GM21825 (cell line): ENCODE data around the gene OR2W1.
A peak's percentile ranks its signal among the peaks of the same experiment; 100 is the strongest.

Source experiments
- ATAC-seq: cut with Tn5 transposase; IDR thresholded peaks from one replicate; pipeline ENCODE4 v1.9.1; 2021; ENCODE audit warnings: mild to moderate bottlenecking, moderate library complexity; ENCODE audit not compliant: unreplicated experiment

The OR2W1 gene, protein sequence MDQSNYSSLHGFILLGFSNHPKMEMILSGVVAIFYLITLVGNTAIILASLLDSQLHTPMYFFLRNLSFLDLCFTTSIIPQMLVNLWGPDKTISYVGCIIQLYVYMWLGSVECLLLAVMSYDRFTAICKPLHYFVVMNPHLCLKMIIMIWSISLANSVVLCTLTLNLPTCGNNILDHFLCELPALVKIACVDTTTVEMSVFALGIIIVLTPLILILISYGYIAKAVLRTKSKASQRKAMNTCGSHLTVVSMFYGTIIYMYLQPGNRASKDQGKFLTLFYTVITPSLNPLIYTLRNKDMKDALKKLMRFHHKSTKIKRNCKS

DNA sequence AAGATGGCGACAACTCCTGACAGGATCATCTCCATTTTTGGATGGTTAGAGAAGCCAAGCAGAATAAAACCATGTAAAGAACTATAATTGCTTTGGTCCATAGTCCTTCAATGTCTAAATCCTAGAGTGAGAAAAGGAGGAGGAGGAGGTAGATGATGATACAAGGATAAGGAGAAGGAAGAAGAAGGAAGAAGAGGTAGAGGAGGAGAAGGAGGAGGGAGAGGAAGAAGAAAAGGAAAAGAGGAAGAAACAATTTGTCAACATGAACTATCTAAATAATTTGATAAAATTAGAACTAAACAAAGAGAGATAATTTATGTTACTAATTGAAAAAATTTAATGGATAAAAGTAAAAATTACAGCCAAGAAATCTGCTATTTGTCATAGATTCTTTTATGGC is at the start of gene OR2W1:
TSS of gene OR2W1 (minus strand) at position 101 of the 400 bp plus-strand sequence. CDS start at position 101, 0 bp downstream.
- no peak for ATAC-seq

DNA sequence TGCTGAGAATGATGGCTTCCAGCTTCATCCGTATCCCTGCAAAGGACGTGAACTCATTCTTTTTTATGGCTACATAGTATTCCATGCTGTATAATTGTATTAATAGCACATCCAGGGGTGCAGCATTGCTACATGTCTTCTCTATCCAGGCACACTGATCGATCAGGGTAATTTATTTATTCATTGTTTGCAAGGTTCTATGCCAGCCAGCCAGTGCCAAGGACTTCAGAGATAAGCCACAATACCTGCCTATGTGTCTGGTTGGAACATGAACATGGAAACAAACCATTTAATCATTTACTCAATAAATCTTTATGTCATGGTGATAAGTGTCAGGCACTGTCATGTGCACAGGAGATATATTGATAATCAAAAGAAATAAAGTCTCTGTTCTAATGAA is 48.0 kb upstream of the OR2W1 start:
- ATAC-seq = no peak

DNA sequence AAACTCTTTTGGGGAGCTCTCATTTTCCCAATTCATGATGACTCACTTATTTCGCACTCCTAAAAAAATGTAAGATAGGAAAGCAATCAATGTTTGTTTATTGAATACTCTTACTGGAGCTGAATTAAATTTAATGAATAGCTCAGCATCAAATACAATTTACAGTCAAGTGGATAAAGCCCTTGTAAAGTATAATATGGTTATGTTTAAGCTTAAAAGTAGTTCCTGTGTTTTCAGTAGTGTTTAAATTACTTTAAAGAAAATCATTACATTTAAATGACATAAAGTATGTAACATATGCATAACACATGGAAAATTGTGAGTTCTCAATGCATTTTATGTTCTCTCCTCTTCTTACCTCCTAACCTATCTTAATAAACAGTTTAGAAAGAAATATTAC is 42.2 kb upstream of the OR2W1 start, which contains the start of gene OR2B3:
TSS of gene OR2B3 (minus strand) at position 101 of the 400 bp plus-strand sequence. CDS start at position 36, 65 bp downstream.
- ATAC-seq = no peak

DNA sequence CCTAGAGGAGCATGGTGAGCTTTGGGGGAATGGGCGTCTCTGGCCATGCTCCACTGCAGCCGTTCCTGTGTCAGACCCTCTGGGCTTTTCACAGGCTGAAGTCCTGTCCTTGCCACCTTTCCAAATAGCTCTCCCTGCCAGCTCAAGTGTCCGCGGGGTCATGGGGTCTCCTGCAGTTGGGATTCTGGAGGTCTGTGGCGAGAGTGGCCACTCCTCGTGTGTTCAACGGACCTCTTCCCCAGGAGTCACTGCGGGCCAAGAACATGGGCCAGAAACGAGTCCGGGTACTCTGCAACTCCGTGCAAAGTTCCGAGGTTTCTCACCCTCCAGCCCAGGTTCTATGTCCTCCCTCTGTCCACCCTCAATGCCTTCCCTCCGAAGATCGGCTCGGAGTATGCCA is 37.5 kb upstream of the OR2W1 start:
- no peak for ATAC-seq

DNA sequence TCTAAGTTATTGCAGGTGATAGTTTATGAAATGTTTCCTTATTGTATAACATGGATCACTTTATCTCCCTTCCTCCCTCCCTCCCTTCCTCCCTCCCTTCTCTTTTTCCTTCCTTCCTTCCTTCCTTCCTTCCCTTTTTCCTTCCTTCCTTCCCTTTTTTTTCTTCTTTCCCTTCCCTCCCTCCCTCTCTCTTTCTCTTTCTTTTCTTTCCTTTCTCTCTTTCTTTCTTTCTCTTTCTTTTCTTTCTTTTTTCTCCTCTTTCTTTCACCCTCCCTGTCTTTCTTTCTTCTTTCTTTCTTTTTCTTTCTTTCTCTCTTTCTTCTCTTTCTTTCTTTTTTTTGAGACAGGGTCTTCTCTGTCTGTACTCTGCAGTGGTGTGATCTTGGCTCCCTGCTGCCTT is 36.3 kb upstream of the OR2W1 start:
- ATAC-seq = no peak

DNA sequence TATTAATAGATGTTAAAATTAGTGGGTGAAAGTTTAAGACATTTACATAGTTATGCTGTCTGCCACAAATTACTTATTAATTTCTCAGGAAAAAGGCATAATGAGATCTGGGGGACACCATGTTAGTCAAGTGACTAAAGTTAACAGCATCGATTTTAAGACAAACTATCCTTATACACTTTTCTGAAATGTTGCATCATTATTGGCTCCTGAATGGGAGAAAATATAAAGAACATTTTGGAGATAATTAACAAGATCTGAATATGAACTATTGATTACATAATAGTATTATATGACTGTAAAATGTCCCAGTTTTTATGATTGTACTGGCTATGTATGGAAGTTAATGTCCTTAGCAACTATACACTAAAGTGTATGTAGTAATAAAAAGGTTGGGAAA is 34.2 kb upstream of the OR2W1 start:
- no peak for ATAC-seq

DNA sequence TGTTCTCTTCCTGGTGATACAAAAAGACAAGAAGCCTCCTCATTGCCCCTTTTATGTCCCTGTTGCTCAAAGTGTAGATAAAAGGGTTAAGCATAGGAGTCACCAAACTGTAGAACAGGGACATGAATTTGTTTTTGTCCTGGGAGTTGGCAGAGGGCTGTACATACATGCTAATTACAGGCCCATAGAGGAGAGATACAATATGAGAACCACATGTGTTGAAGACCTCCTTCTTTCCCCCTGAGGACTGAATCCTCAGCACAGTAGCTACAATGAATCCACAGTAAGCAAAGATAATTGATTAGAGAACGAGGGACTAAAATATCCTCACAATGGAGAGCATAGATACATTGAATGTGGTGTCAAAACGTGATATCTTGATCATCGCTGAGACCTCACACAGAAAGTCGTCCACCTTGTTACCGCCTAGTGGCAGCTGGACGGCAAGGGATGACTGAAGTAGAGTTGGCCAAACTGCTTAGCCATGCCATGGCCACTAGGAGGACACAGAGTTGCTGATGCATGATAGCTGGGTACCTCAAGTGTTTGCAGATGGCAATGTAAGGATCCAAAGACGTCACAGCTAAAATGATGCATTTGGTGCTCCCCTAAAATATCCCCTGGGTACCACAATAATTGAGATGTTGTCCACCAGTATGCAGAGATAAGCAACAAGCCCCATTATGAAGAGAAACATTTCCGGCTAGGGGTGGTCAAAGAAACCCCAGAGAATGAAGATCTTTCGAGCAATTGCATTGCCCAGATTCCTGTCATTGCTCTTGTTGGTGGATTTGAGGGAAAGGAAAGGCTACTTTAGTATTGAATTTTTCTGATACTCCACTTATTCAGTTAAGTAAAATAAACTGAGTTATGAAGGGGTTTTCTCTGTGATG is 27.1 kb upstream of the OR2W1 start:
- ATAC-seq = no peak

DNA sequence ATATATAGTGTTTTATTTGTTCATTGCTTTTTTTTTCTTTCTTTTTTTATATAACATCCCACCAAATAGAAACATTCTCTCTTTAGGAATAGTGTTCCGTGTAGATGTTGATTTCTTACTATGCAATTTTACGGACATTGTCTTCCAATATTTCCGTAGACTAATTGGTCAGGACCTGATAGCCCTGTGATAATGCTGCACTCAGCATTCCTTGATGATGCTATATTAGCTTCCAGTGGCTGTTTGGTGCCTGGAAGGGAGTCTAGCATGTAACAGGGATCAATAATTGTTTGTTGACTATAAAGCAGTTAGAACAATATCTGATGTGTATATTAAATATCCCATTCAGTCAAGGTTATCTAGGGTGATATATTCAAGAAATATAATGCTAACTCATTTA is 6.7 kb upstream of the OR2W1 start:
- no peak for ATAC-seq

DNA sequence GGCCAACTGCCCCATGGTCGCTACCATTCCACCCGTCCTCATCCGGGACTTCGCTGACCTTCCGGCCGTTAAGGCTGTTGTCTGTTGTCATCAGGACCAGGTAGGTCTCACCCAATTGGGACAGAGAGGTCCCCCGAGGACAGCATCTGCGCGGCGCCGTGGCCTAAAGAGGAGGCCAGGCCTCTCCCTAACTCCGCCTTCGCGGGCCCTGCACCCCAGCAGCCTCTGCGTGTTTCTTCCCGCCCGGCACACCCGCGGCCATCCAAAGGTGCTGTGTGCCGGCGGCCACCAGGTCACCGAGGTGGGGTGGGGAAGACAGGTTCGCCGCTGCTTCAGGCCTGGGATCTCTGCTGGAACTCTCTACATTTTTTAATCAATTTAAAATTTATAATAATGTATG is 9.0 kb downstream of the OR2W1 start:
- no peak for ATAC-seq

DNA sequence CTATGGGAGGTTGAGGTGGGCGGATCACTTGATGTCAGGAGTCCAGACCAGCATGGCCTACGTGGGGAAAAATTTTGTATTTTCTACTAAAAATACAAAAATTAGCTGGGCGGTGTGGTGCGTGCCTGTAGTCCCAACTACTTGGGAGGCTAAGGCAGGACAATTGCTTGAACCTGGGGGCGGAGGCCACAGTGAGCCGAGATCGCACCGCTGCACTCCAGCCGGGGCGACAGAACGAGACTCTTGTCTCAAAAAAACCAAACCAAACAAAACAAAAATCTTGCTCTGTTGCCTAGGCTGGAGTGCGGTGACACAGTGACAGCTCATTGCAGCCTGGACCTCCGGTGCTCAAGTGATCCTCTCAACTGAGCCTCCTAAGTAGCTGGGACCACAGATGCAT is 16.2 kb downstream of the OR2W1 start:
- ATAC-seq = no peak

DNA sequence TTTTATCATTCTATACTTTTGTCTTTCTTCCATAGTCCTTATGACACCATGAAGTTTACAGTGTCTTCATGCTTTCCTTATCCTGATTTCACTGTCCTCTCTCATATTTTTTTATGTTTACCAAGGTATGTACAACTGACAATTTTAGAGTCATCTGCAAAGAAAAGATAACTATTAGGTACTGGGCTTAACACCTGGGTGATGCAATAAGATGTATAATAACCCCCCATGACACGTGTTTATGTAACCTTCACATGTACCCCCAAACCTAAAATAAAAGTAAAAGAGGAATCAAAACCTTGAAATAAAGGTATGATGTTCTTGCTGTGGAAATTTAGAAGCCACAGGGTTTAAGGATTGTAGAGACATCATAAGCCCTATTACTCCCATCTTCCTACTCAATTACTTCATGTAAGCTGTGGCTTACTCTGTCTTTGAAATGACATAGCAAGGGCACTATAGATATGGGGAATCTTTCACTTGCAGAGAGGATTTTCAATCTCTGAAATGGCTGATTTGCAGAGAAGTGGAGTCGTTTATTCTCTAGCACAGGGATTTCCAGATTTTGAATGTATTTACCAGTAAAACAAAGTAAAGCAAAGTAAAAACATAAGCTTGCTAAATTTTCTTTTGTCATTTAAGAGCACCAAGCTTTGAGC is 18.9 kb downstream of the OR2W1 start:
- no peak for ATAC-seq

DNA sequence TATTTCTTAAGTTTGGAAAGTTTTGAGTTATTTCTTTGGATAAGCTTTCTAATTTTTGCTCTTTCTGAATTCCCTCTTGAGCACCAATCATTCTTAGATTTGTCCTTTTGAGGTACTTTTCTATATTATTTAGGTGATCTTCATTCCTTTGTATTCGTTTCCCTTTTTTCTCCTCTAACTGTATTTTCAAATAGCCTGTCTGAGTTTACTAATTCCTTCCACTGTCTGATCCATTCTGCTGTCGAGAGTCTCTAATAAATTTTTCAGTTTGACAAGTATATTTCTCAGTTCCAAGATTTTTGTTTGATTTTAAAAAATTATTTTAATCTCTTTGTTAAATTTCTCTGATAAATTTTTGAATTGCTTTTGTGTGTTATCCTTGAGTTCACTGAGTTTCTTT is 23.5 kb downstream of the OR2W1 start:
- ATAC-seq = no peak

DNA sequence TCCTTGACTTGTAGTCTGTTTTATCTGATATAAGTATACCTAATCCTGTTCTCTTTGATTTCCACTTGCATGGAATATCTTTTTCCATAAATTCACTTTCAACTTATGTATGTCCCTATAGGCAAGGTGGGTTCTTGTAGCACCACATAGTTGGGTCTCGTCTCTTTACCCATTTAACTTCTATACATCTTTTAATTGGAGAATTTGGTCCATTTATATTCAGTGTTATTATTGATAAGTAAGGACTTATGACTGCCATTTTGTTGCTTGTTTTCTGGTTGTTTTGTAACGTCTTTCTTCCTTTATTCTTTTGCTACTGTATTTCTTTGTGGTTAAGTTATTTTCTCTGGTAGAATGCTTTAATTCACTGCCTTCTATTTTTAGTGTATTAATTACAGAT is 25.3 kb downstream of the OR2W1 start:
- no peak for ATAC-seq

DNA sequence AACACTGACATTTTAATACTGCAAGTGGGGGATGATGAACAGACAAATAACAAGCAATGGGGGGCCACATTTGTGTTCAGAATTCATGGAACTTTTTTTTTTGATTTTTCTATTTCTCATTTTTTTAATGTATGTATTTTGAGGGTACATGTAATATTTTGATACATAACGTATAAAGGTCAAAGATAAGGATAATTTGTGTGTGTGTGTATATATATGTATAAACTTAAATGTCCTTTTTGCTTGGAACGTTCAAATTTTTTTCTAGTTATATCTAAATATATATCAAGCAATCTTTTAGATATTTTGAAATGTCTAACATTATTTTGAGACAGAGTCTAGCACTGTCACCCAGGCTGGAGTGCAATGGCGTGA is 27.6 kb downstream of the OR2W1 start:
- ATAC-seq = no peak

DNA sequence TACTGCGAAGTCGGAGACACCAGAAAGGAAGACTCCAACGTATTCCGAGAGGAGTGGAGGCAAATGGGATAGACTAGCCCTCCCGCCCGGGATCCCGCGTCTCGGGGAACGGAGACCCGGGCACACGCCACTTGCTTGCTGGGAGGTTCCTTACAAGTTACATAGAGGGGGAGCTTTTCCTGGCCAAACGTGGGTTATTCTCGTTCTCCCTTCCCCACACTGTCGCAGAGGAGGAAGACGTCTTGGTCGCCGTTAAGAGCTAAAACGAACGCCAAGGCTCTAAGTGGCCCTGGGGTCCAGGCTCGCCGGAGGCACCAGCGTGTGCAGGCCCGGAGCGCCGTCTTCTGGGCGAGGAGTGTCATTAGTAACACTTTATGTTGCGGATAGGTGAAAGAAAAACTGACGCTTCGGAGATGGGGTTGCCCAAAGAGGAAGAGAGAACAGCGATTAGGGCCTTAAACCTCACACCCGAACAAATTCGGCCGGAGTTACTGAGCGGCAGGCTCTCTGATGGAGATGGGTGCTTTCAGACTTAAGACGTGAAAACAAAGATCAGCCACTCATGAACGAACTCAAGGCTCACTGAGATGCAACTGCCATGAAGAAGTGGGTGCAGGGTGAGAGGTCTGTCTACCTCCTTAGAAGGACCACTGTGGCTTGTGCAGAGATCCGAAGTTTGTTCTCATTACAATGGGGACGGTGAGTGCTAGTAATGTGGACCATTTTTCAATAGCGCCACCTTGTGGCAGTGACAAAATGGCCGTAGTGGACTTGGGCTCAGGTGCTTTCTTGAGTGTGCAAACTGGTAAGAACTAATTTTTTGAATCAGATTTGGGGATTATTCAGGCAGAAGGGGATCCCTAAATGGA is 28.2 kb downstream of the OR2W1 start:
- peak; percentile 67 for ATAC-seq

DNA sequence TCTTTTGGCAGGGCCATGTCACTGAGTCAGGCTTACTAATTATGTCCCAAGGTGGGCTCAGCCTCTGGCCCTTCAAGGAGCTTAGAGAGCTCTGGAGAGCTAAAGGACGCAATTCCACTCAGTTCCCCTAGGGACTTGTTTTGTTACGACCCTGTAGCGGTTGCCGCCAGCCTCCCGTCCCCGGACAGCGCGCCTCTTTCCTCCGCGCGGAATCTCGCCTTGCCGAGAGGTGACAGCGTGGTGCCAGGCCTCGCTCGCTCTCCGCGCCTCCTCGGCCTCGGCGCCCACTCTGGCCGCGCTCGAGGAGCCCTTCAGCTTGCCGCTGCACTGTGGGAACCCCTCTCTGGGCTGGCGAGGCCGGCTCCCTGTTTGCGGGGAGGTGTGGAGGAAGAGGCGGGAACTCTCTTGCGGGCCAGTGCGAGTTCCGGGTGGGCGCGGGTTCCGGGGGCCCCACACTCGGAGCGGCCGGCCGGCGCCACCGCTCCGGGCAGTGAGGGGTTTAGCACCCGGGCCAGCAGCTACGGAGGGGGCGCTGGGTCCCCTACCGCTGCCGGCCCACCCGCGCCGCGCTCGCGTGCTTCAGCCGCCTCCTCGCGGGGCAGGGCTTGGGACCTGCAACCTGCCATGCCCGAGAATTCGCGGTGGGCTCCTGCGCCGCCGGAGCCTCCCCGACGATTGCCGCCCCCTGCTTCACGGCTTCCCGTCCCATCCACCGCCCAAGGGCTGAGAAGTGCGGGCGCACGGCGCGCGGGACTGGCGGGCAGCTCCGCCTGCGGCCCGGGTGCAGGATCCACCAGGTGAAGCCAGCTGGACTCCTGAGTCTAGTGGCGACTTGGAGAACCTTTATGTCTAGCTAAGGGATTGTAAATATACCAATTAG is 30.0 kb downstream of the OR2W1 start:
- no peak for ATAC-seq

DNA sequence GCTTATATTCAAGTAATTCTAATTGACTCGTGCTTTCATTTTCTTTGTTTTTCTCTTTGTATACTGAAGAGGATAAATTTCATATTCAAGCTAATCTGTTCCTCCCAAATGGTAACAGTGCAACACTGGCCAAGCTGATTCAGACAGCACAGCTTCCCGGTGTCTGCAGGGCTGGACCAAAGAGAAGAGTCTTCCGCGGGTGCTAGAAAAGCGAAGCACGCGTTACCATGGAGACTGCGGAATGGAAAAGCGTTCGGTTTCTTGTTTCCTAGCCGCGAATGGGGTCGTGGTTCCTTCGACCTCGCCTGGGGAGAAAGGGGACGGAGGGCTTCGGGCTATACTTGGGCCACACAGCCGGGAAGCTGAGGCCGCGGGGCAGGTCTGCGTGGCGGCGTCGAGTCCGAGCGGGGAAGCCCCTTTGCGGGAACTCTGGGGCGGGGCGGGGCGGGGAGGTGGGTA is 33.7 kb downstream of the OR2W1 start:
- ATAC-seq = no peak

DNA sequence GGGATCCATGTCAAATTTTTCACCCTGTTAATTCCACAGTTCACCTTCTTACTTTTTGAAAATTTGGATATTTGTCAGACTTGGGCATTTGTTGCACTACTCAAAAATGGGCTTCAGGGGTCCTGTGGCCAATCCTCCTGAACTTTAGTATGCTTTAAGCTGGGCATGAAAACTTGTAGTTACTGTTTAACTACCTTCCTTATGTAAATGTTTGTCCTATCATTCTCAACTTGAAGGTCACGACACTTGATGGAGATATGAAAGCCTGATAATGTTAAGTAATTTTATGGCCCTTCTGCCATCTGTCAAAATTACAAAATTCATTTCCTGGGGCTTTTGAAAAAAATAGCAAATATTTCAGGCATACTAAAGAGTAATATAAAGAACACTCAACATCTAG is 35.6 kb downstream of the OR2W1 start:
- ATAC-seq = no peak

DNA sequence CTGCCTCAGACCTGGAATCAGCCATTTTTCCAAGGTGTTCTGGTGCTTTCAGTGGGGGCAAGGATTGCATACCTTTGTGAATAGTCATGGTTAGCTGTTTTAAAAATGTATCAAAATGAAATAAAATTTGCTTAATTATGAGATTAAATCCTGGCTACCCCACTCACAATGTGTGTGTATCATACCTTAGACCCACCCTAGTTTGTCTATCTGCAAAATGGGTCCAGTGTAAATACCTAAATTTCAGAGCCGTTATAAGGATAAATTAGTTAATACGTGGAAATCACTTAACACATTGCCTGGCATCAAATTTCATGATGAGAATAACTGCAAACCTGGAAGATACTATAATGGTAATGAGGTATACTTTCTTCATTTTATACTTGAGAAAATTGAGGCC is 36.9 kb downstream of the OR2W1 start:
- ATAC-seq = no peak
